Gastrocnemius medialis (tissue), 4 donors: Measurements from ENCODE around the gene CACNA1C.

Experiments used
- POLR2A ChIP-seq, 2 donors: fragments of 450-650 bp; IDR thresholded peaks; one replicate each; pipeline ENCODE4 v1.6.1; 2017; ENCODE audit warnings: antibody characterized with exemption in 2 of 2, mild to moderate bottlenecking in 2 of 2, moderate library complexity in 2 of 2
- TF ChIP-seq, protein P1 (sequence below), 5 experiments: fragments of 450-650 bp in 3 of 5; fragments of 200-600 bp in 2 of 5; sonication (generic) in 2 of 5; IDR thresholded peaks in 4 of 5; conservative IDR thresholded peaks in 1 of 5; 1 replicate in 4 of 5; 2 replicates in 1 of 5; pipeline ENCODE4 v1.5.1; 2016 to 2019; ENCODE audit warnings: antibody characterized with exemption in 5 of 5, mild to moderate bottlenecking in 3 of 5, moderate library complexity in 3 of 5

DNA sequence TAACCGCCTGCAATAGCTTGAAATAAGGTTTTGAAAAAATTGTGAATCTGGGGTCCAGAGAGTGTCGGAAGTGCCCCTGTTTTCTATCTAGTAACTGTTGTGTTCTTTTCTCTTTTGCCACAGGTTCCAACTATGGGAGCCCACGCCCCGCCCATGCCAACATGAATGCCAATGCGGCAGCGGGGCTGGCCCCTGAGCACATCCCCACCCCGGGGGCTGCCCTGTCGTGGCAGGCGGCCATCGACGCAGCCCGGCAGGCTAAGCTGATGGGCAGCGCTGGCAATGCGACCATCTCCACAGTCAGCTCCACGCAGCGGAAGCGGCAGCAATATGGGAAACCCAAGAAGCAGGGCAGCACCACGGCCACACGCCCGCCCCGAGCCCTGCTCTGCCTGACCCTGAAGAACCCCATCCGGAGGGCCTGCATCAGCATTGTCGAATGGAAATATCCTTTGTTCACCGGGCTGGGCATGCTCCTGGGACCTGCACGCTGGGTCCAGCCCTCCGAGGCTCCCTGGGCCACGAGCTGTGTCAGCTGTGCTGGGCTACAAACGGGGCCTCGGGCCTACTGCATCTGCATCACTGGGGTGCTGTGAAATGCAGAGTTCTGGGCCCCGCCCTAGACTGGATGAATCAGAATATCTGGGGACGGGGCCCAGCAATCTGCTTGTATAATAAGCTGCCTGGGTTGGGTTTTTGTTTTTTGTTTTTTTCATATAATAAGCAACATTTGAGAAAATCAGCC, 62.5 kb downstream of the CACNA1C start:
- TF ChIP-seq, protein P1, sequence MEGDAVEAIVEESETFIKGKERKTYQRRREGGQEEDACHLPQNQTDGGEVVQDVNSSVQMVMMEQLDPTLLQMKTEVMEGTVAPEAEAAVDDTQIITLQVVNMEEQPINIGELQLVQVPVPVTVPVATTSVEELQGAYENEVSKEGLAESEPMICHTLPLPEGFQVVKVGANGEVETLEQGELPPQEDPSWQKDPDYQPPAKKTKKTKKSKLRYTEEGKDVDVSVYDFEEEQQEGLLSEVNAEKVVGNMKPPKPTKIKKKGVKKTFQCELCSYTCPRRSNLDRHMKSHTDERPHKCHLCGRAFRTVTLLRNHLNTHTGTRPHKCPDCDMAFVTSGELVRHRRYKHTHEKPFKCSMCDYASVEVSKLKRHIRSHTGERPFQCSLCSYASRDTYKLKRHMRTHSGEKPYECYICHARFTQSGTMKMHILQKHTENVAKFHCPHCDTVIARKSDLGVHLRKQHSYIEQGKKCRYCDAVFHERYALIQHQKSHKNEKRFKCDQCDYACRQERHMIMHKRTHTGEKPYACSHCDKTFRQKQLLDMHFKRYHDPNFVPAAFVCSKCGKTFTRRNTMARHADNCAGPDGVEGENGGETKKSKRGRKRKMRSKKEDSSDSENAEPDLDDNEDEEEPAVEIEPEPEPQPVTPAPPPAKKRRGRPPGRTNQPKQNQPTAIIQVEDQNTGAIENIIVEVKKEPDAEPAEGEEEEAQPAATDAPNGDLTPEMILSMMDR (IDR thresholded peaks at IDR 0.05 in 4 of 5, conservative IDR thresholded peaks at IDR 0.05 in 1 of 5), result no peak
- no peak for TF ChIP-seq POLR2A (IDR thresholded peaks at IDR 0.05)
